GM18499 (cell line): ENCODE data around the gene EFNA4.

Experiments used
- ATAC-seq: cut with Tn5 transposase; IDR thresholded peaks from one replicate; pipeline ENCODE4 v1.9.1; 2021; ENCODE audit warnings: moderate number of reproducible peaks; ENCODE audit not compliant: insufficient read depth, unreplicated experiment

The EFNA4 gene, protein sequence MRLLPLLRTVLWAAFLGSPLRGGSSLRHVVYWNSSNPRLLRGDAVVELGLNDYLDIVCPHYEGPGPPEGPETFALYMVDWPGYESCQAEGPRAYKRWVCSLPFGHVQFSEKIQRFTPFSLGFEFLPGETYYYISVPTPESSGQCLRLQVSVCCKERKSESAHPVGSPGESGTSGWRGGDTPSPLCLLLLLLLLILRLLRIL

DNA sequence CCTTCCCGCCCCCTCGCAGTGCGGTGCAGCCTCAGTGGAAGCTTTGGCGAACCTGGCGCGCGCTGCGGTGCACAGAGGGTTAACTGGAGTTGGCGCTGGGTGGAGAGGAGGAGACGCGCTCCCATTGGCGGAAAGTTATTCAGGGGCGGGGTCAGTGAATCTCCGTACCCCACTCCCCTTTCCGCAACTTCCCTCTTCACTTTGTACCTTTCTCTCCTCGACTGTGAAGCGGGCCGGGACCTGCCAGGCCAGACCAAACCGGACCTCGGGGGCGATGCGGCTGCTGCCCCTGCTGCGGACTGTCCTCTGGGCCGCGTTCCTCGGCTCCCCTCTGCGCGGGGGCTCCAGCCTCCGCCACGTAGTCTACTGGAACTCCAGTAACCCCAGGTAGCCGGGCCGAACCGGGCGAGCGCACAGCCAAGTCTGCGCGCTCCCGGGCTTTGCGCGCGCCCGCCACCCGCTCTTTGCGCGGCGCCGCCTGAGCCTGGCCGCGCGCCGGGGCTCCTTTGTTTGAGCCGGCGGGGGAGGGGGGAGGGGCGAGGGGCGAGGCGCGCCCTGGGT is at the start of gene EFNA4:
EFNA4 (plus strand) TSS at position 191 of the 561 bp plus-strand sequence; CDS start at position 275, 84 bp downstream.
- ATAC-seq = peak; percentile 43

DNA sequence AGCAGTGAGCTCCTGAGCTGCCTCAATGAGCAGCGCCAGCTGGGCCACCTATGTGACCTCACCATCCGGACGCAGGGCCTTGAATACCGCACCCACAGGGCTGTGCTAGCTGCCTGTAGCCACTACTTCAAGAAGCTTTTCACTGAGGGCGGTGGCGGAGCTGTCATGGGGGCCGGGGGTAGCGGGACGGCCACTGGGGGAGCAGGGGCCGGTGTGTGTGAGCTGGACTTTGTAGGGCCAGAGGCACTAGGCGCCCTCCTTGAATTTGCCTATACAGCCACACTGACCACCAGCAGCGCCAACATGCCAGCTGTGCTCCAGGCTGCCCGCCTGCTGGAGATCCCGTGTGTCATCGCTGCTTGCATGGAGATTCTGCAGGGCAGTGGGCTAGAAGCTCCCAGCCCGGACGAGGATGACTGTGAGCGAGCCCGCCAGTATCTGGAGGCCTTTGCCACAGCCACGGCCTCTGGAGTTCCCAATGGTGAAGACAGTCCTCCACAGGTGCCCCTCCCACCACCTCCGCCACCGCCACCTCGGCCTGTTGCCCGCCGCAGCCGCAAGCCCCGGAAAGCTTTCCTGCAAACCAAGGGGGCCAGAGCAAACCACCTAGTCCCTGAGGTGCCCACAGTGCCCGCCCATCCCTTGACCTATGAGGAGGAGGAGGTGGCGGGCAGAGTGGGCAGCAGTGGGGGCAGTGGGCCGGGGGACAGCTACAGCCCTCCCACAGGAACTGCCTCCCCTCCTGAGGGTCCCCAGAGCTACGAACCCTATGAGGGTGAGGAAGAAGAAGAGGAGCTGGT is 48.6 kb upstream of the EFNA4 start:
- no peak for ATAC-seq

DNA sequence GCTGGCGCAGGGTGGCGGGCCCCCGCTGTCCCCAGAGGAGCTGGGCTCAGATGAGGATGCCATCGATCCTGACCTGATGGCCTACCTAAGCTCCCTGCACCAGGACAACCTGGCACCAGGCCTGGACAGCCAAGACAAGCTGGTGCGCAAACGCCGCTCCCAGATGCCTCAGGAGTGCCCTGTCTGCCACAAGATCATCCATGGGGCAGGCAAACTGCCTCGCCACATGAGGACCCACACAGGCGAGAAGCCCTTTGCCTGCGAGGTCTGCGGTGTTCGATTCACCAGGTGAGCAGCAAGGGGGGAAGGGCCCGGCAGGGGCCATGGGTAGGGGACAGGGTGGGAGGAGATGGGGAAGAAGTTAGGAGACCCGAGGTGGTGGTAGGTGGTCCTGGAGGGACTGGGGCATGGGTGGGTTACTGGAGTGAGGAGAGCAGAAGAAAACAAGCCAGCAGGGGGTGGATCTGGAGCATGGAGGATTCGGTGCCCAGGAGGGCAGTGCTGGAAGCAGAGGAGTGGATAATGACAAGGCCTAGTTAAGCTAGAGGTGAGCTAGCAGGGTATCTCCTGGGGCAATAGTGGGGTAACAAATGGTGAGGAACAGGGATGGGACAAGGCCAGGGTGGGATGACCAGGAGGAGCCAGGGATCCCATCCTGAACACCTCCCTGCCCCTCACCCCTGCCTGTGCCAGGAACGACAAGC is 47.9 kb upstream of the EFNA4 start:
- ATAC-seq = no peak

DNA sequence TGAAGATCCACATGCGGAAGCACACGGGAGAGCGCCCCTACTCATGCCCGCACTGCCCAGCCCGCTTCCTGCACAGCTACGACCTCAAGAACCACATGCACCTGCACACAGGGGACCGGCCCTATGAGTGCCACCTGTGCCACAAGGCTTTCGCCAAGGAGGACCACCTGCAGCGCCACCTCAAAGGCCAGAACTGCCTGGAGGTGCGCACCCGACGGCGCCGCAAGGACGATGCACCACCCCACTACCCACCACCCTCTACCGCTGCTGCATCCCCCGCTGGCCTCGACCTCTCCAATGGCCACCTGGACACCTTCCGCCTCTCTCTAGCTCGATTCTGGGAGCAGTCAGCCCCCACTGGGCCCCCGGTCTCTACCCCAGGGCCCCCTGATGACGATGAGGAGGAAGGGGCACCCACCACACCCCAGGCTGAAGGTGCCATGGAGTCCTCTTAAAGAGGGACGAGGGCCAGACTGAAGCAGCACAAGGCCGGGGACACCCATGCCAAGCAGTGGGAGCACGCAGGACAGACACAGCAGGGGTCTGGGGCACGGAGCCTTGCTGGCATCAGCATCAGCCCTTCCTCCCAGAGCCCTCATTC is 47.2 kb upstream of the EFNA4 start:
- ATAC-seq = no peak

DNA sequence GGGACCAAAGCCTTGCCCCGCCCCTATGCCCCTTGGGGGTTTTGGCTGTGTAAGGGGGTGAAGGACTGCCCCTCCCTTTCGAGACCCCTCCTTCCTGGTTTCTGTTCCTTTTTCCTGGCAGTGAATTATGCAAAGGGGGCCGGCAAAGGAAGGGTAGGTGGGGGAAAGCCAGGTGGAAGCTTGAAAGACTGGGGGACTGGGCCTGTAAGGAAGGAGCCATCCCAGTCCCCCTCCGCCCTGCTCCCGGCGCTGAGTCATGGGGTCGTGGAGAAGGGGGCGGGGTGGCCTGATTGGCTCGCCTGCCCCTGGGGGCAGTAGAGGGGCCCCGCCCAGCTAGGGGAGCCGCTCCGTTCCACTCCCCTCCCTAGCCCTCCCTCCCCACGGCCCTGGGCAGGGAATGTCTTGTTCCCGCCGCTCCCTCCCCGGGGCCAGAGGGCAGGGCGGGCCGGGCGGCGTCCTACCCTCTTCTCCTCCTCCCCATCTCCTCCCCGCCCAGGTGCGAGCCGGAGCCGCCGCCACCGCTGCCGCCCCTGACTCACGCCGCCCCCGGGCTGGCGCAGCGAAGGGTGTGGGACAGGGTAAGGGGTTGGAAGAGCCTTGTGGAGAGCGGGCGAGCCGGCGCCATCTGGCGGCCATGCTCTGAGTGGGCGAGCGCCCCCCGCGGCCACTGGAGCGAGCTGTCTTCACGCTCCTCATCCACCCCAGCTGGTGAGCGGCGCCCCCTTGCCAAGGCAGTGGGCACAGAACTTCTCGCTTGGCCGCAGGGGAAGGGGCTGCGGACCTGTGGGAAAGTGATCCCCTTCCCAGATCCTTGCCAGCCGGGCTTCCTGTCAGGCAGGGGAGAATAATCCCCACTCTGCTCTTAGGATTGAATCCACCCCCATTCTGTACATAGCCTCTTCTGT is 46.2 kb upstream of the EFNA4 start:
- no peak for ATAC-seq

DNA sequence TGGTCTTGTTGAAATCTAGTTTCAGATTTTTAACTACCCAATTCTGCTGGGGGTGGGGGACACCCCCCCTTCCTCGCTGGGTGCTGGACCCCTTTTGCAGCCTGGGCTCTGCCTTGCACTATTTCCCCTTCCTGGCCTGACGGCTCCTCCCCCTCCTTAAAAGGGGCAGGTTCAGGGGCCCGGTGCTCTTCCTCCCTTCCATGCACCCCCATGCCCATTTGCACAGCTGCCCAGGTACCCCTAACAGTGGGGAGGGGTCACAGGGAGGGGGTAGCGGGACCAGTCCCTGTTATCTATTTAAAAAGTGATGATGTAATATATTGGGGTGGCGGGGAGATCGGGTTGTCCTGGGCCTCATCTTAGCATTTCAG is 45.6 kb upstream of the EFNA4 start:
- no peak for ATAC-seq

DNA sequence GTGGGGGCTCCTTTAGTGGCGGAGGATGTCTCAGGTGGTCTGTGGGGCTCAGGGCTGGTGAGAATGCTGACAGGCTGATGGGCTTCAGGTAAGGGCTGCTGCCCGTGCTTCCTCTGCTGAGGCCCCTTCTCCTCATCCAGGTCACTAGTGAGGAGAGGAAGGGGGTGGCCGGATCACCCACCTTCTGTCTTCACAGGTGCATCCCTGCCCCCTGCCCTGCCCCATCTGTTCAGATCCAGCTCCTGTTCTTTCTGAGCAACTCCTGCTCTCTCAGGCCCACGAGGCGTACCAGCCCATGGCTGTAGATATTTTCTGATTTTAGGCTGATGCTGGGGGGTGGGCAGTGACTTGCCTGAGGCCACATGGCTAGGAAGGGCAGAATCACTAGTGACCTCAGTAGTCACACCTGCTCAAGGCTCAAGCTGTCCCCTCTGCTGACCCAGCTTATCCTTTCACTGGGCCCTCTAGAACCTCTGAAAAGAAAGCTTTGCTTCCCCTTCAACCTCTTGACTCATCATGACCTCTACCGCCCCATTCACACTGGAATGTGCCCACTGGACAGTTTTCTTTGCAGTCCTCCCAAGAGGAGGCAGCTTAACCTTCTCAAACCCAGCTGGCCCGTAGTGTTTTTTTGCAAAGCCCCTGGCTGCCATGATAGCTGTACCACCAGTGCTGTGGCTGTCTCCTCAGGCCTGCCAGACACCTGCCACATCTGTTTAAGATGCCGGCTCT is 44.8 kb upstream of the EFNA4 start:
- ATAC-seq = no peak

DNA sequence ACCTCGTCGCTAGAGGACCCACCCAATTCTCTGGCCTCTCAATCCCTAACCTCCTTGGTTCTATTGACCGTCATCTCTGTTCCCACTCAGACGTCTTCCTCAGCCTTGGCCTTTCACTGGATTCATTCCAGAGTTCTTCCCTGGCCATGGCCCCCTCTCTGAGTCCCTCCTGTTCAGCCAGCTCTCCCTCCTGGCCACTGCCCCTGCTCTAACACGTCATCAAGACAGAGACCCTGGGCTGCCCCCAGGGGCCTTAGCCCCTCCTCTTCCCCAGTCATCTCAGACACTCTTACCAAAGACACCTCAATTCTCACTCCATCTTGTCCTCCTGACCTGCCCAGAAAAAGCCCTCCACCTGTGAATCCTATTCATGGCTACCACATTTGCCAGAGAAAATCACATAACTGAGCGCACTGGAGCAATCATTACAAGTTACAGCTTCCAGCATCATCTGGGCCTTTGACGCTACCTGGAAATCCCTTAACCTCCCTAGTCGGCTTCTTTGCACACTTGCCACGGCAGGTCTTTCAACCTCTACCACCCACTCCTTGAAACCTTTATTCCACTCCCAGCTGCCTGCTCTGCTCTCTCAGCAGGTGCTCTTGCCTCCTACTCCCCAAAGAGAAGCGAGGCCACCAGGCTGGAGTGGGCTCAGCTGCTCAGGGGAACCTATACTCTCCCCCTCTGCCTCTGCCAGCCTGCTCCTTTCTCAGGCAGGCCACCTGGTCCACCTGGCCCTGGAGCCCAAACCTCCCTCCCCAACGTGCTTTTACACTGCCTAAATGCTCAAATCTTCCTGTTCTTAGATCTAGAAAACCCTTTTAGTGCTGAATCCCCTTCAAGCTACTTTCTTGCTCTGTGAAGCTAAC is 43.9 kb upstream of the EFNA4 start:
- no peak for ATAC-seq

DNA sequence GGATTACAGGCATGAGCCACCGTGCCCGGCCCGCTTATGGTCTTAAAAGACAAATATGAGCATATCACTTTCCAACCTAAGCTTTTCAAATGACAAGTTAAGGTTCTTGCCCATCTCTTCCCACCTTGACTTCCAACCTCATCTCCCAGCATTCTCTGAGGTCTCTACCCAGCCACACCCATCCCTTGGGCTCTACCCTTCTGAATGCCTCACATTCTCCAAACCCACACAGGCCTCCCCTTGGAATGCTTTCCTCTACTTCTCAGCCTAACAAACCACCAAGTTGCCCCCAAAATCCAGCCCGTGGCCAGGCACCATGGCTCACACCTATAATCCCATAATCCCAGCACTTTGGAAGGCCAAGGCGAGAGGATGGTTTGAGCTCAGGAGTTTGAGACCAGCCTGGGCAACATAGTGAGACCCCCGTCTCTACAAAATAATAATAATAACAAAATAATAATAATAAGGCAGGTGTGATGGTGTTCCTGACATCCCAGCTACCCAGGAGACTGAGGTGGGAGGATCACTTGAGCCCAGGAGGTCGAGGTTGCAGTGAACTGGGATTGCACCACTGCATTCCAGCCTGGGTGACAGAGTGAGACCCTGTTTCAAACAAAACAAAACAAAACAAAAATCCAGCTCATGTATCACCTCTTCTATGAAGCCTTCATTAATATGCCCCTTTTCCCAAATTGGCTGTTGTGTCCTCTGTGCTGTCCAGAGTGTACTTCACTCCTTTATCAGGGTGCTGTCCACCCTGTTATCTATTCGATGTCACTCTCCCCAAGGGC is 41.2 kb upstream of the EFNA4 start:
- no peak for ATAC-seq

DNA sequence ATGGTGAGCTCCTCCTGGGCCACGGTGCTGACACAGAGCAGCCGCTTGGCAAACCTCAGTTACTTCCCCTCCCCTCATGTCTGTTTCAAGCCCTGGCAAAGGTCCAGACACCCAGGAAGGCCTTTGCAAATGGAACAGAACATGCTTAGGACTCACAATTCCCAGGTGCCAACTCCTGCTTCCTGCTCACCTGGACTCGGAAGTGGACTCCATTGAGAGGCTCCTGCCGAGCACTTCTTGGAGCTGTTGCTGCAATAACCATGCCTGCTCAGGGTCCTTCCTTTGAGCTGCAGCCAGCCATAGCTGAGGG is 40.7 kb upstream of the EFNA4 start:
- no peak for ATAC-seq

DNA sequence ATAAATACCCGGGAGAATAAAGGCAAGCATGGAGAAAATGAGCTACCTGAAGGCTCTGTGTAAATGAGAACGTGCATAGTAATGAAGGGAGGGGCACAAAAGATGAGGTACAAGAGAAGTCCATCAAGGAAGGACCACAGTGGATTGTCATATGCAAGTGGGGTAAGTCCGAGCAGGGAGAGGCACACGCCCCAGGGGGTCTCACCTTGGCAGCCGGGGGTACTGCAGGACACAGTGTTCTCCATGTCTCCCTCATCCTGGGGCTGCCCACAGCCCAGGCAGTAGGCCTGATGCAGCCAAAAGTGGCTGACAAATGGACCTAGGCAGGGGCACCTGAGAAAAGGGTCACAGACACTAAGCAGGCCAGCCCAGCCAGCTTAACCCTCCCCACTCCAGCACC is 39.9 kb upstream of the EFNA4 start:
- no peak for ATAC-seq

DNA sequence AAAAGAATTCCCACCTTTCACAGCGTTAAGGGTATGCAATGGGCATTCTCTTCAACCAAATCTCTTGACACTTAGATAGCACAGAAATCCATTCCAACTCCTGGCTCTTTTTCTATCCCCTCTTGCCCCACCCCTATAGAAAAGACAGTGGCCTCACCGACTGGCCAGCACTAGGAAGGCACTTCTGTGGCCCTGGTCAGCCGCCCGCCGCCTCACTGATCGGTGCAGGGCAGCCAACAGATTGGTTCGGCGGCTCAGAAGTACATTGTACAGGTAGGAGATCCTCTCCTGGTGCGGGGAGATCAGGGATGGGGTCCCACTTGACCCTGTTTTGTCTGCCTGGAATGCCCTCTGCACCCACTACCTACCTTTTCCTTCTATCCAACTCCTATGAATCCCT is 39.2 kb upstream of the EFNA4 start:
- ATAC-seq = no peak

DNA sequence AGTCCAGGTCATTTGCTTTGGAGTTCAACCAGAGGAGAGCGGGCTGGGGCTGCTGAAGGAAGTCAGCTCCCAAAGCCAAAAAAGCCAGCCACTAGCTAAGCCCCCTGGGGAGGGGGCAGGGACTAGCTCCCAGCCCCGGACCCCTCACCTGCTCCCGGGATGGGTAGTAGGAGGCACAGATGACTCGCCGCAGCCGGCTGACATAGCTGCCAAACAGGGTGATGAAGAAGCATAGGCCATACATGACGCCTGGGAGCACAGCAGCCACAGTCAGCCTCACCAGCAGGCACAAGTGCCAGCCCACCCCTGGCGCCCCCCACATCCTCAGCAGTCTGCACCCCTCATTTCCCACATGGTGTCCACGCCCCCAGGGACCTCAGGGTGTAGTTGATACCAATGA is 37.4 kb upstream of the EFNA4 start:
- no peak for ATAC-seq

DNA sequence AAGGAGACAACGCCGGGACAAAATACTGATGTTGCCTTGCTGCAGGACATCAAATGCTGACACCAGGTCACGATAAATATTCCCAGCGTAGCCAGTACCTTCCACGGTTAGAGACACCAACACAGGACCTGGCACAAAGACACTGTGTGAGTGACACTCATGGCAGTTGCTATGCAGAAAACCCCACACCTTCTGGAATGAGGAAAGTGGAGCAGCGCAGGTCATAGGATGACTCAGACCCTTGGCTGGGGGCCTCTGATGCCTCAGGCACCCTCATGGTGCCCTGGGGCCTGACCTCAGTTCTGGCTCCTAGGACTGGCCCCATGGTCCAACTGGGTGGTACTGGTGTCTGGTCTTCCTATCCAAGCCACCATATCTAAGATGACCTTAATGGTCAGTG is 37.0 kb upstream of the EFNA4 start:
- ATAC-seq = no peak

DNA sequence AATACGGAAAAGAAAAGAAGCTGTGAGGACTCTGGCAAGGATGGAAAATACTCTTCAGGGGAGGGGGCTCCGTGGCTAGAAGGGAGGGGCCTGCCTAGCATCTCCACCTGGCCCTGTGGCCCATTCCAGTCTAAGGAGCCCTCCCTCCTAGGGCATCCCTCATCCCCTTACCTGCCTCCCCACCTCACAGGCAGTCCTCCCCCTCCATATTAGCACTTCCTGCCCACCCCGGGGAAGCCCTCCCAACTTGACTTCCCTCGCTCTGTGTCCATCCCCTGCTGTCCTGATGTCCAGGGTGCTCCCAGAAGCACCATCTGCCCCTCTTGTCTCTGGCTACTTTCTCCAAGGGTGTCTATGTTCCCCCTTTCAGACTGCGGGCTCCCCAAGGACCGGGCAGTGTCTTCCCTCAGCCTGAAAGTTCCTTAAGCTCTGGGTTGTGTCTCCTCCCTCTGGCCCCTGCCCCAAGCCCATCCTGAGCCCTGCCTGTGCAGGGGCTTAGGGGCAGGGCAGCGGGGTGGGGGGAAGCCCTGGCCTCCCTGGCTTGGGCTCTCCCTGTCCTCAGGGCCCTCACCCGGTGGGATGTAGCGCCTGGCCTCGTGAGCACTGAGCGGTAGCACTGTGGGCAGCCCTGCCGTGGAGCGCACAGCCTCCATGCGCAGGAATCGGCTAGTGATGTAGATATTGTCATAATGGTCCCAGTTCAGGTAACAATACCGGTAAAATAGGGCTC is 33.9 kb upstream of the EFNA4 start:
- ATAC-seq = no peak

DNA sequence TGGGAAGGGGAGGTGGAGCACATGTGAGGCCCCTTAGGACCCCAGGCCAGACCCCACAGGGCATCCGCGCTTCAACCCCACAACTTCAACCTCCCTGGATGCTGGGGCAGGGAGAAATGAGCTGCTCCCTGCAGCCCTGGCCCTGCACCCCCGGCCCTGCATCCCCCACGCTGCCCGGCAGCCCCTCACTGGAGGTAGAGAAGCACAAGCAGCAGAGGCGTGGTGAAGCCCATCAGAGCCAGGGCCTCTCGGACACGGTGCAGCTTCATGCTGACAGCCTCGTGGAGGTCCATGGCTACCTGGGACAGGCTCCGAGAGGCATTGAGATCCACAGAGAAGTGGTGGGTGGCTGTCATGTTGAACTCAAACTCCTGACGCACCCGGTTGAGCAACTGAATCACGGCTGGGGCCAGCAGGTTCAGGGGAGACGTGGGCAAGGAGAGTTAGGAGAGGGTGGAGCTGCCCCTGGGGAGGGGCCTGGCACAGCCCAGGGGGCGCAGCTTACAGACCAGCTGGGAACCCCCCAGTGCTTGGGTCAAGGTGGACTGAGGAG is 33.2 kb upstream of the EFNA4 start:
- ATAC-seq = no peak

DNA sequence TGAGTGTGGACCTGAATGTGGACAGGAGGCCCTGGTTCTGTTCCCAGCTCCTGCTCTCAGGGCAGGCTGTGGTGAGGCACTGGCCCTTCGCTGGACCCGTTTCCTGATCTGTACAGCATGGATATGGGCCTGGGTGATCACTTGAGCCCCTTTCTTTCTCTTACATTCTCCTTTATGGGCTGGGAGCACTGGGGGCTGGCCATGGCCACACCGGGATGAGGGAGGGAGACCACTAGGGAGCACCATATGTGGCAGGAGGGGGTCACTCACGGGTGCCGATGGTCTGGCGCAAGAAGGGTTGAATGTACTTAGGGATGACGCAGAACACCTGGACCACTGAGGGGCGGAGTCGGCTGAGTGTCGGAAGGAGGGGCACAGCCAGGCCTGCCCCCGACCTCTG is 32.6 kb upstream of the EFNA4 start:
- no peak for ATAC-seq
